Measurements from ENCODE around the gene FAM25G. TPM values are rescaled to one million over a fixed set of nuclear protein-coding genes. Genes with fewer than 3 reads are reported as not detected.

Gene FAM25G
- total RNA-seq, 6 donors from 2014 or later: not detected

- Histone ChIP-seq H3K4me3 (no peak overlapping the region), H3K36me3 (no peaks in the 10 kb centered on the region), H3K27me3 (no peaks in the 10 kb centered on the region), H3K27ac (no peak overlapping the region), H3K9me3 (no peaks in the 10 kb centered on the region), H3K4me1 (peaks cover 0 to 4% (median 0%) of the 10 kb centered on the region in 4 donors)
- DNase-seq (no peak), ATAC-seq (ENCODE audit: low FRiP score in 2 of 2) (no peak)
- TF ChIP-seq POLR2AphosphoS5 (IDR thresholded peaks at IDR 0.05) (no peak), EP300 (IDR thresholded peaks at IDR 0.05) (no peak), CTCF (IDR thresholded peaks at IDR 0.05) (no peak), POLR2A (IDR thresholded peaks at IDR 0.05) (no peak)
- 84 to 86% methylated on average over 4 of the region's 4 CpGs for WGBS, 2 donors
These were observed 32.9 kb downstream of the FAM25G start for GRCh38 chr10:47458466-47459154.

GRCh38 chr10:47457826-47458225 is 33.7 kb downstream of the FAM25G start:
- Histone ChIP-seq H3K36me3 (no peaks in the 10 kb centered on the region), H3K27ac (no peak overlapping the region), H3K4me1 (peaks cover 0 to 4% (median 0%) of the 10 kb centered on the region in 4 donors), H3K27me3 (no peaks in the 10 kb centered on the region), H3K4me3 (no peak overlapping the region), H3K9me3 (no peaks in the 10 kb centered on the region)
- no peak for ATAC-seq (ENCODE audit: low FRiP score in 2 of 2)
- no peak for DNase-seq
- TF ChIP-seq CTCF (IDR thresholded peaks at IDR 0.05) (no peak), EP300 (IDR thresholded peaks at IDR 0.05) (no peak), POLR2A (IDR thresholded peaks at IDR 0.05) (no peak), POLR2AphosphoS5 (IDR thresholded peaks at IDR 0.05) (no peak)
- 89% methylated on average over 1 of the region's 1 CpG; no CpG with 5 or more reads in 1 of the 2 donors for WGBS, 2 donors

- TF ChIP-seq EP300 (IDR thresholded peaks at IDR 0.05): no peak
- no peak for TF ChIP-seq POLR2A (IDR thresholded peaks at IDR 0.05)
- Histone ChIP-seq H3K9me3 (no peaks in the 10 kb centered on the region), H3K27ac (no peak overlapping the region), H3K4me3 (no peak overlapping the region), H3K4me1 (peaks cover 0 to 4% (median 0%) of the 10 kb centered on the region in 4 donors), H3K27me3 (no peaks in the 10 kb centered on the region), H3K36me3 (no peaks in the 10 kb centered on the region)
- DNase-seq (no peak), ATAC-seq (ENCODE audit: low FRiP score in 2 of 2) (no peak)
- 82 to 100% methylated on average over 1 of the region's 1 CpG for WGBS, 2 donors
These were observed 34.0 kb downstream of the FAM25G start for GRCh38 chr10:47457528-47457820.

- ATAC-seq (ENCODE audit: low FRiP score in 2 of 2) (no peak), DNase-seq (no peak)
These were observed 34.5 kb downstream of the FAM25G start for GRCh38 chr10:47456794-47457527.

More at GRCh38 chr10:47456794-47457527, 34.5 kb downstream of the FAM25G start:
- TF ChIP-seq EP300 (IDR thresholded peaks at IDR 0.05) (no peak), CTCF (IDR thresholded peaks at IDR 0.05) (no peak), POLR2AphosphoS5 (IDR thresholded peaks at IDR 0.05) (no peak), POLR2A (IDR thresholded peaks at IDR 0.05) (no peak)
- Histone ChIP-seq H3K36me3 (no peaks in the 10 kb centered on the region), H3K27ac (no peak overlapping the region), H3K9me3 (no peaks in the 10 kb centered on the region), H3K4me3 (no peak overlapping the region), H3K4me1 (peaks cover 0 to 4% (median 0%) of the 10 kb centered on the region in 4 donors), H3K27me3 (no peaks in the 10 kb centered on the region)
- 81 to 93% methylated on average over 4 to 6 of the region's 6 CpGs for WGBS, 2 donors
